DND-41 (cell line): ENCODE measurements around the gene CDHR1.

Source experiments
- ATAC-seq: fragments of 200-7000 bp; cut with Tn5 transposase; 3 replicates; pipeline ENCODE4 v1.9.1; 2021; ENCODE audit warnings: low read depth; ENCODE audit not compliant: insufficient read depth
- DNase-seq: peaks from one replicate; pipeline ENCODE4 v3.0.0-alpha.2; 2020
- H2AFZ ChIP-seq: 2 replicates; pipeline ENCODE4 v1.6.0; 2012; ENCODE audit warnings: low read depth, low read length
- H3K27ac ChIP-seq: 2 replicates; pipeline ENCODE4 v1.5.1; 2012; ENCODE audit warnings: low read length, inconsistent platforms
- H3K27me3 ChIP-seq: fragments of 200-600 bp; sonication (generic); 2 replicates; pipeline ENCODE4 v1.6.0; 2012; ENCODE audit warnings: low read length, mild to moderate bottlenecking, inconsistent platforms; ENCODE audit not compliant: insufficient read depth, poor library complexity
- H3K36me3 ChIP-seq: 2 replicates; pipeline ENCODE4 v1.5.1; 2012; ENCODE audit warnings: low read length, inconsistent platforms; ENCODE audit not compliant: insufficient read depth
- H3K4me1 ChIP-seq: 2 replicates; pipeline ENCODE4 v1.5.1; 2012; ENCODE audit warnings: mild to moderate bottlenecking, low read length; ENCODE audit not compliant: insufficient read depth
- H3K4me2 ChIP-seq: 2 replicates; pipeline ENCODE4 v1.6.0; 2012; ENCODE audit warnings: mild to moderate bottlenecking, moderate library complexity, low read length, inconsistent platforms; ENCODE audit not compliant: insufficient read depth
- H3K4me3 ChIP-seq, 2 experiments: fragments of 200-600 bp in 1 of 2; shearing (Covaris generic) in 1 of 2; 2 replicates each; pipeline ENCODE4 v1.5.1; 2012 to 2016; ENCODE audit warnings: inconsistent platforms in 2 of 2, low read length in 2 of 2, mild to moderate bottlenecking in 2 of 2, low read depth in 1 of 2, moderate library complexity in 1 of 2
- H3K79me2 ChIP-seq: 2 replicates; pipeline ENCODE4 v1.6.0; 2012; ENCODE audit warnings: low read length, inconsistent platforms; ENCODE audit not compliant: insufficient read depth
- H3K9ac ChIP-seq: 2 replicates; pipeline ENCODE4 v1.6.0; 2012; ENCODE audit warnings: low read depth, mild to moderate bottlenecking, inconsistent platforms, low read length, moderate library complexity
- H3K9me3 ChIP-seq: 2 replicates; pipeline ENCODE4 v1.5.1; 2012; ENCODE audit warnings: low read length, moderate library complexity, mild to moderate bottlenecking, inconsistent platforms; ENCODE audit not compliant: insufficient read depth, severe bottlenecking
- H4K20me1 ChIP-seq: 2 replicates; pipeline ENCODE4 v1.6.0; 2012; ENCODE audit warnings: low read length; ENCODE audit not compliant: insufficient read depth
- EZH2 ChIP-seq: IDR thresholded peaks from 3 replicates; pipeline ENCODE4 v1.6.1; 2012; ENCODE audit warnings: borderline replicate concordance, low read depth, mild to moderate bottlenecking, moderate library complexity, low read length, inconsistent platforms; ENCODE audit not compliant: severe bottlenecking
- TF ChIP-seq, protein P1 (sequence below): IDR thresholded peaks from 2 replicates; pipeline ENCODE4 v1.5.1; 2012; ENCODE audit warnings: borderline replicate concordance, low read length, moderate library complexity, mild to moderate bottlenecking; ENCODE audit not compliant: poor library complexity, severe bottlenecking; ENCODE audit errors: extremely low read depth

Gene CDHR1

DNA sequence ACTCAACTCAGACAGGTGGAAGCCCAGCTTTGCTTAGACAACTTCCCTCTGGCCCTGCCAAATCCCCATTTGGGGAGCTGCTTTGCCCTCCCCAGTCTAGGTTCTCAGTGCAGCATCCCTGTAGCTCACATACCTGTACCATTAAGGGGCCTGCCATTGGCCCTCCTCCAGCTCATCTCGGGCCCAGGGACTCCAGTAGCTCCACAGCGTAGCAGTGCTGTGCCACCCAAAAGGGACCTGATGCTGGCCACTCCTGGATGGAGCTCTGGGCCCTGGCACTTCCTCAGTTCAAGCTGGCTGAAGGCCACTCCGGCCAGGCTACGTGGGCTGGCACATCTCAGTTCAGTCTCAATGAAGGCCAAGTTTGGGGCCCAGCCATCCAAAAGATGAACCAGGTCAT, 39.6 kb downstream of the CDHR1 start:
- DNase-seq, result no peak
- no peaks in the 10 kb centered on the region for H3K27me3 ChIP-seq
- no peaks in the 10 kb centered on the region for H3K79me2 ChIP-seq
- no peak overlapping the region for H3K4me3 ChIP-seq
- H3K9ac ChIP-seq, result no peak overlapping the region
- no peaks in the 10 kb centered on the region for H3K9me3 ChIP-seq
- H3K27ac ChIP-seq, result no peak overlapping the region
- no peaks in the 10 kb centered on the region for H4K20me1 ChIP-seq
- H2AFZ ChIP-seq, result no peak overlapping the region
- ATAC-seq, result no peak
- no peaks in the 10 kb centered on the region for H3K36me3 ChIP-seq
- H3K4me2 ChIP-seq, result no peak overlapping the region
- H3K4me1 ChIP-seq, result no peaks in the 10 kb centered on the region
- no peak for TF ChIP-seq EZH2

- ATAC-seq, result no peak
- no peaks in the 10 kb centered on the region for H3K36me3 ChIP-seq
- no peaks in the 10 kb centered on the region for H4K20me1 ChIP-seq
- H3K4me2 ChIP-seq, result no peak overlapping the region
- TF ChIP-seq, protein P1, sequence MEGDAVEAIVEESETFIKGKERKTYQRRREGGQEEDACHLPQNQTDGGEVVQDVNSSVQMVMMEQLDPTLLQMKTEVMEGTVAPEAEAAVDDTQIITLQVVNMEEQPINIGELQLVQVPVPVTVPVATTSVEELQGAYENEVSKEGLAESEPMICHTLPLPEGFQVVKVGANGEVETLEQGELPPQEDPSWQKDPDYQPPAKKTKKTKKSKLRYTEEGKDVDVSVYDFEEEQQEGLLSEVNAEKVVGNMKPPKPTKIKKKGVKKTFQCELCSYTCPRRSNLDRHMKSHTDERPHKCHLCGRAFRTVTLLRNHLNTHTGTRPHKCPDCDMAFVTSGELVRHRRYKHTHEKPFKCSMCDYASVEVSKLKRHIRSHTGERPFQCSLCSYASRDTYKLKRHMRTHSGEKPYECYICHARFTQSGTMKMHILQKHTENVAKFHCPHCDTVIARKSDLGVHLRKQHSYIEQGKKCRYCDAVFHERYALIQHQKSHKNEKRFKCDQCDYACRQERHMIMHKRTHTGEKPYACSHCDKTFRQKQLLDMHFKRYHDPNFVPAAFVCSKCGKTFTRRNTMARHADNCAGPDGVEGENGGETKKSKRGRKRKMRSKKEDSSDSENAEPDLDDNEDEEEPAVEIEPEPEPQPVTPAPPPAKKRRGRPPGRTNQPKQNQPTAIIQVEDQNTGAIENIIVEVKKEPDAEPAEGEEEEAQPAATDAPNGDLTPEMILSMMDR, result no peak
- TF ChIP-seq EZH2, result no peak
- no peak overlapping the region for H2AFZ ChIP-seq
- H3K27me3 ChIP-seq, result no peaks in the 10 kb centered on the region
- no peaks in the 10 kb centered on the region for H3K4me1 ChIP-seq
- H3K9ac ChIP-seq, result no peak overlapping the region
- no peak overlapping the region for H3K27ac ChIP-seq
- H3K9me3 ChIP-seq, result no peaks in the 10 kb centered on the region
- no peak overlapping the region for H3K4me3 ChIP-seq
- no peaks in the 10 kb centered on the region for H3K79me2 ChIP-seq
- DNase-seq, result no peak
Observed at GRCh38 chr10:84234479-84234878, 40.1 kb downstream of the CDHR1 start.

DNA sequence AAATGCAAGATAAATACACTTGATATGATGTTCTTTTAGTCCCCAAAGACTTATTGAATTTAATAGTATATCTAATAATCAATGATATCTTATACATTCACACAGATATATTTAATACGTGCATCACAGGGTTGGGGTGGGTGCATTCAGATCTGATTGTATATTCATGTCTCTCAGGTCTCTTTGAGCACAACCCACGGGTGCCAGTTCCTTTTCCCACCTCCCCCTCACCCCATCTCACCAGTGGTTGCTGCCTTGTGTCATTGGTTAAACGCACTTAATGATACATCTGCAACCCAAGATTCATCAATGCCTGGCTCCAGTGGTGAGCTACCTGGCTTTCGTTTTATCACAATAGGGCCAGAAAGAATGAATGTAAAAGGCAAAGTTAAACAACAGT, 40.8 kb downstream of the CDHR1 start:
- Histone ChIP-seq H3K79me2 (no peaks in the 10 kb centered on the region), H3K27ac (no peak overlapping the region), H2AFZ (no peak overlapping the region), H3K36me3 (no peaks in the 10 kb centered on the region), H4K20me1 (no peaks in the 10 kb centered on the region), H3K4me2 (no peak overlapping the region), H3K4me3 (no peak overlapping the region), H3K4me1 (no peaks in the 10 kb centered on the region), H3K9ac (no peak overlapping the region), H3K9me3 (no peaks in the 10 kb centered on the region), H3K27me3 (no peaks in the 10 kb centered on the region)
- ATAC-seq, result no peak
- TF ChIP-seq, protein P1, result no peak
- TF ChIP-seq EZH2, result no peak
- DNase-seq, result no peak

DNA sequence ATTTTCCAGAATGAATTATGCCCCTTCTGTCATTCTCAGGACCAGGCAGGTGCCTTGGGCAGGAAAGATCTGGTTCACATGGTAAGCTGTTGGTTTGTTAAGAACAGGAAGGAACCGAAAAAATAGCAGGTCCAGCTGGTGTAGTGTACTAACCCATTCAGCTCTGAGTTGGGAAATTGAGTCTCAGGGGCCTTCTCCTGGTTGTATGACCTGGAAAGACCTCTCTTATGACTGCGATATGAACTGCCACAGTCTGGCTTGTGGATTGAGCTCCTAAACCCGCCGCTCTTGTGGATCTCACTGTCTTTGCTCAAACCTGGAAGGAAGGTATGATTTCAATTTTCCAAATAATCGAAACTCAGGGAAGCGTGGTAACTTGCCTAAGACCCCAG, 42.5 kb downstream of the CDHR1 start:
- Histone ChIP-seq H3K4me3 (no peak overlapping the region), H4K20me1 (no peaks in the 10 kb centered on the region), H3K4me2 (no peak overlapping the region), H3K9me3 (no peaks in the 10 kb centered on the region), H3K4me1 (no peaks in the 10 kb centered on the region), H2AFZ (no peak overlapping the region), H3K27me3 (peaks cover 5% of the 10 kb centered on the region), H3K79me2 (no peaks in the 10 kb centered on the region), H3K36me3 (no peaks in the 10 kb centered on the region), H3K9ac (no peak overlapping the region), H3K27ac (no peak overlapping the region)
- TF ChIP-seq EZH2, result no peak
- TF ChIP-seq, protein P1, result no peak
- ATAC-seq (no peak), DNase-seq (no peak)
